ENCODE data around the gene RCAN2.

The RCAN2 gene

GRCh38 chr6:46381579-46381978 lies 109.7 kb downstream of the RCAN2 start:
- TF ChIP-seq CTCF (IDR thresholded peaks at IDR 0.05; ENCODE audit: control insufficient read depth, insufficient read depth, low read depth, low read length, missing control alignments) = no peak
- no peak for DNase-seq (ENCODE audit: low read depth)
- H3K4me3 ChIP-seq (ENCODE audit: control insufficient read depth, low read depth, low read length) = no peak overlapping the region

- H3K4me3 ChIP-seq (ENCODE audit: control insufficient read depth, low read depth, low read length) = no peak overlapping the region
- DNase-seq (ENCODE audit: low read depth) = no peak
- no peak for TF ChIP-seq CTCF (IDR thresholded peaks at IDR 0.05; ENCODE audit: control insufficient read depth, insufficient read depth, low read depth, low read length, missing control alignments)
Measured at GRCh38 chr6:46381057-46381456, 110.2 kb downstream of the RCAN2 start.

- no peak overlapping the region for H3K4me3 ChIP-seq (ENCODE audit: control insufficient read depth, low read depth, low read length)
- no peak for TF ChIP-seq CTCF (IDR thresholded peaks at IDR 0.05; ENCODE audit: control insufficient read depth, insufficient read depth, low read depth, low read length, missing control alignments)
- no peak for DNase-seq (ENCODE audit: low read depth)
Measured at GRCh38 chr6:46380152-46380807, 111.0 kb downstream of the RCAN2 start.

GRCh38 chr6:46378882-46379416 lies 112.3 kb downstream of the RCAN2 start:
- no peak for DNase-seq (ENCODE audit: low read depth)
- TF ChIP-seq CTCF (IDR thresholded peaks at IDR 0.05; ENCODE audit: control insufficient read depth, insufficient read depth, low read depth, low read length, missing control alignments) = no peak
- H3K4me3 ChIP-seq (ENCODE audit: control insufficient read depth, low read depth, low read length) = no peak overlapping the region

GRCh38 chr6:46378161-46378881 lies 112.9 kb downstream of the RCAN2 start:
- no peak for DNase-seq (ENCODE audit: low read depth)
- no peak overlapping the region for H3K4me3 ChIP-seq (ENCODE audit: control insufficient read depth, low read depth, low read length)
- no peak for TF ChIP-seq CTCF (IDR thresholded peaks at IDR 0.05; ENCODE audit: control insufficient read depth, insufficient read depth, low read depth, low read length, missing control alignments)

- no peak overlapping the region for H3K4me3 ChIP-seq (ENCODE audit: control insufficient read depth, low read depth, low read length)
- TF ChIP-seq CTCF (IDR thresholded peaks at IDR 0.05; ENCODE audit: control insufficient read depth, insufficient read depth, low read depth, low read length, missing control alignments) = no peak
- no peak for DNase-seq (ENCODE audit: low read depth)
Measured at GRCh38 chr6:46377209-46377608, 114.0 kb downstream of the RCAN2 start.
